ENCODE results near the gene GARNL3. TPM values are rescaled to one million over a fixed set of nuclear protein-coding genes. Genes with fewer than 3 reads are reported as not detected.

Gene GARNL3
- total RNA-seq, 1 donor from 2014 or later: 7.8 TPM

DNA sequence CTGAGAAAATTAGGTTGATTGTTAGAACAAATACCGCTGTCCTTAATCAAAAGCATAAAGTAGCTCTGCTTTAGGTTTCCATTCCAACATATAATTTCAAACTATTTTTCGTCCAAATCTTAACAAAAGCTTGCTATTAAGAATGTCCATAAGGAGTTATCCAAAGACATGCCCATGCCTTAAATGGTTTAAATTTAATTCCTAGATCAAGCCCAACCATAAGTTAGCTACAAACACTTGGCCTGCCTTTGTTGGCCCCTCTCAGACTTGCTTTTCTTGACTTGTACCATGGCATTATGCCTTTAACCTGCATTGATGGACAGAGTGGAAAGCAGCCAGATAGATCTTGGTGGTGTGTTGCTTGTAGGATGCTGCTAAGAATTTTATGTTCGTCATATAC, 8.8 kb downstream of the GARNL3 start:
- TF ChIP-seq, protein P1, sequence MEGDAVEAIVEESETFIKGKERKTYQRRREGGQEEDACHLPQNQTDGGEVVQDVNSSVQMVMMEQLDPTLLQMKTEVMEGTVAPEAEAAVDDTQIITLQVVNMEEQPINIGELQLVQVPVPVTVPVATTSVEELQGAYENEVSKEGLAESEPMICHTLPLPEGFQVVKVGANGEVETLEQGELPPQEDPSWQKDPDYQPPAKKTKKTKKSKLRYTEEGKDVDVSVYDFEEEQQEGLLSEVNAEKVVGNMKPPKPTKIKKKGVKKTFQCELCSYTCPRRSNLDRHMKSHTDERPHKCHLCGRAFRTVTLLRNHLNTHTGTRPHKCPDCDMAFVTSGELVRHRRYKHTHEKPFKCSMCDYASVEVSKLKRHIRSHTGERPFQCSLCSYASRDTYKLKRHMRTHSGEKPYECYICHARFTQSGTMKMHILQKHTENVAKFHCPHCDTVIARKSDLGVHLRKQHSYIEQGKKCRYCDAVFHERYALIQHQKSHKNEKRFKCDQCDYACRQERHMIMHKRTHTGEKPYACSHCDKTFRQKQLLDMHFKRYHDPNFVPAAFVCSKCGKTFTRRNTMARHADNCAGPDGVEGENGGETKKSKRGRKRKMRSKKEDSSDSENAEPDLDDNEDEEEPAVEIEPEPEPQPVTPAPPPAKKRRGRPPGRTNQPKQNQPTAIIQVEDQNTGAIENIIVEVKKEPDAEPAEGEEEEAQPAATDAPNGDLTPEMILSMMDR (IDR thresholded peaks at IDR 0.05): no peak
- no peak for ATAC-seq
- no peaks in the 10 kb centered on the region for H3K27me3 ChIP-seq (ENCODE audit: low read depth)
- no peak overlapping the region for H3K27ac ChIP-seq
- H3K36me3 ChIP-seq: no peaks in the 10 kb centered on the region
- H3K4me1 ChIP-seq: peaks cover 10% of the 10 kb centered on the region
- no peak for DNase-seq
- no peak overlapping the region for H3K4me3 ChIP-seq
- intact Hi-C loops (cut with DNase I): no loop called here
- H3K9me3 ChIP-seq: no peaks in the 10 kb centered on the region

DNA sequence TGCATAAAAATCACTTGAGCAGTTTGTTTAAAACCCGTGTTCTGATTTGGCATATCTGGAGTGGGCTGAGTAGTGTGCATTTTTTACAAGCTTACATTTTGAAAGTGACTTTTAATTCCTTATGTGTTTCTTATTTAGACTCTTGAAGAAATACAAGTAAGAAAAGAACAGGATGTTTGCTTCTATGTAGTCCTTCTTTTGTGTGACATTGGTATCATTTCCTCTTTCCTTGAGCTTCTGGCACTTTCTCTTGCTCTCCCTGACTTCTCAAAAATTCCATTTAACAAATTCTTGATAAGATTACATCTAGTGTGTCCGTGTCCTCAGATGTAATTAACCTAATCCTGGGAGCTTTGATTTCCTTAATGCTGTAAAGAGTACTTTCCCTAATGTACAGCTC, 12.5 kb downstream of the GARNL3 start:
- no peaks in the 10 kb centered on the region for H3K9me3 ChIP-seq
- H3K4me3 ChIP-seq: no peak overlapping the region
- intact Hi-C loops (cut with DNase I): no loop called here
- no peak overlapping the region for H3K27ac ChIP-seq
- ATAC-seq (no peak), DNase-seq (no peak)
- H3K27me3 ChIP-seq (ENCODE audit: low read depth): no peaks in the 10 kb centered on the region
- TF ChIP-seq, protein P1 (IDR thresholded peaks at IDR 0.05): no peak
- peaks cover 10% of the 10 kb centered on the region for H3K4me1 ChIP-seq
- H3K36me3 ChIP-seq: no peaks in the 10 kb centered on the region

DNA sequence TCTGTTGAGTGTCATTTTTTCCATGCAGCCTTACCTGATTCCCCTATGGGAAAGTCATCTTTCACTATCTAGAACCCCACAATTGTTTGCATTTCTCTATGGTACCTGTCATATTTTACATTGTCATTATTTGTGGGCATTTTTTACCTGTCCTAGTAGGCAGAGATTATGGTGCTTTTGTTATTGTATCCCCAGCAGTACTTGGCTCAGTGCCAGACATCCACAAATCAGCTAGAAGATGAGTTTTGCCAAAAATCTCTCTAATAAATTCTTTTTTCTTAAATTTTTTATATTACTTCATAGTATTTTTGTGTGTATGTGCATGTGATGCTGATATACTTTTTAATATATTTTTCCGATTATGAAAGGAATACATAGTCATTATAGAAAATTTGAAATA, 13.2 kb downstream of the GARNL3 start:
- ATAC-seq (no peak), DNase-seq (no peak)
- TF ChIP-seq, protein P1 (IDR thresholded peaks at IDR 0.05): no peak
- H3K4me1 ChIP-seq: peaks cover 10% of the 10 kb centered on the region
- no peak overlapping the region for H3K4me3 ChIP-seq
- no peaks in the 10 kb centered on the region for H3K36me3 ChIP-seq
- H3K27me3 ChIP-seq (ENCODE audit: low read depth): no peaks in the 10 kb centered on the region
- no peaks in the 10 kb centered on the region for H3K9me3 ChIP-seq
- H3K27ac ChIP-seq: no peak overlapping the region
- intact Hi-C loops (cut with DNase I): no loop called here

DNA sequence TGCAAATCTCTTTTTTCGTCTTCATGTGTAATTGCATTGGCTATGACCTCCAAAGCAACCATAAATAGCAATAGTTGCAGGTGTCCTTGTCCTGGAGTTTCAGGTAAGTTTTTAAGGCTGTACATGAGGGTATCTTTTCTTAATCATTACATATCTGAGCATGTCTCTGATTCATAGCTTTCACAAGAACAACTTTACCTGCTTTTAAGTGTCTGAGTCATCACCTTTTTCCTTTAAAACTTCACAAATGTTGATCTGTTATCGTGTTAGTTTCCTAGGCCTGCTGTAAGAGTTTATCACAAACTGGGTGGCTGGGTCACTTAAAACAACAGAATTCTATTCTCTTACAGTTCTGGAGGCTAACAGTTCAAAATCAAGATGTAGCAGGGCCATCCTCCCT, 13.8 kb downstream of the GARNL3 start:
- Histone ChIP-seq H3K27me3 (ENCODE audit: low read depth) (no peaks in the 10 kb centered on the region), H3K4me1 (peaks cover 10% of the 10 kb centered on the region), H3K4me3 (no peak overlapping the region), H3K27ac (no peak overlapping the region), H3K36me3 (no peaks in the 10 kb centered on the region), H3K9me3 (no peaks in the 10 kb centered on the region)
- intact Hi-C loops (cut with DNase I): no loop called here
- TF ChIP-seq, protein P1 (IDR thresholded peaks at IDR 0.05): no peak
- ATAC-seq (no peak), DNase-seq (no peak)

GRCh38 chr9:127279717-127280285, 15.2 kb downstream of the GARNL3 start:
- TF ChIP-seq, protein P1 (IDR thresholded peaks at IDR 0.05): no peak
- no peak for DNase-seq

More at GRCh38 chr9:127279717-127280285, 15.2 kb downstream of the GARNL3 start:
- Histone ChIP-seq H3K9me3 (no peaks in the 10 kb centered on the region), H3K36me3 (no peaks in the 10 kb centered on the region), H3K27ac (no peak overlapping the region), H3K4me3 (no peak overlapping the region), H3K27me3 (ENCODE audit: low read depth) (no peaks in the 10 kb centered on the region), H3K4me1 (peaks cover 10% of the 10 kb centered on the region)
- intact Hi-C loops (cut with DNase I): no loop called here
- ATAC-seq: no peak

Measured in lower lobe of right lung (tissue), 2 donors.